Panc1 (cell line): ENCODE results near the gene PAPPA. TPM values are rescaled to one million over a fixed set of nuclear protein-coding genes. Genes with fewer than 3 reads are reported as not detected.

ENCODE experiments used
- ATAC-seq: fragments of 200-7000 bp; cut with Tn5 transposase; 2 replicates; pipeline ENCODE4 v1.9.1; 2020; ENCODE audit warnings: mild to moderate bottlenecking, moderate library complexity
- BruUV-seq: library from RNA; stranded (reverse); fragments of 400-500 nt; replicated peaks from 2 replicates; lab custom pipeline; 2021; lab: Mats Ljungman, UMichigan
- CTCF ChIA-PET: fragments of 300-600 bp; sonication (Branson Sonifier 250); formaldehyde crosslinking; loops from one replicate; lab custom pipeline; 2022; ENCODE audit warnings: antibody characterized with exemption; lab: Charles Lee
- POLR2A ChIA-PET: fragments of 300-600 bp; sonication (Branson Sonifier 250); formaldehyde crosslinking; loops from one replicate; lab custom pipeline; 2022; ENCODE audit warnings: antibody characterized with exemption; lab: Charles Lee
- DNase-seq: peaks from one replicate; pipeline ENCODE4 v3.0.0-alpha.2; 2010; ENCODE audit warnings: low read depth, low spot score
- H3K27ac ChIP-seq: 2 replicates; pipeline ENCODE4 v1.5.1; 2011; ENCODE audit warnings: mild to moderate bottlenecking, low read length, inconsistent platforms
- H3K27me3 ChIP-seq: fragments of 200-500 bp; sonication (Bioruptor generic); 2 replicates; pipeline ENCODE4 v1.6.0; 2014; ENCODE audit warnings: low read length, inconsistent platforms; ENCODE audit not compliant: control insufficient read depth, insufficient read depth
- H3K36me3 ChIP-seq: fragments of 200-500 bp; sonication (Bioruptor generic); 2 replicates; pipeline ENCODE4 v1.5.1; 2014; ENCODE audit warnings: inconsistent platforms, mild to moderate bottlenecking, low read length, moderate library complexity; ENCODE audit not compliant: control insufficient read depth, insufficient read depth
- H3K4me1 ChIP-seq: 2 replicates; pipeline ENCODE4 v1.5.1; 2011; ENCODE audit warnings: inconsistent platforms, mild to moderate bottlenecking, low read length, moderate library complexity; ENCODE audit not compliant: control insufficient read depth, insufficient read depth
- H3K4me3 ChIP-seq, 2 experiments: 2 replicates each; pipeline ENCODE4 v1.5.1; 2011 to 2012; ENCODE audit warnings: low read depth in 2 of 2, low read length in 2 of 2, mild to moderate bottlenecking in 2 of 2, inconsistent platforms in 1 of 2, moderate library complexity in 1 of 2
- H3K9me3 ChIP-seq: fragments of 200-500 bp; sonication (Bioruptor generic); 2 replicates; pipeline ENCODE4 v1.5.1; 2014; ENCODE audit warnings: low read depth, mild to moderate bottlenecking, inconsistent platforms, low read length, moderate library complexity; ENCODE audit not compliant: control insufficient read depth, insufficient read depth
- POLR2AphosphoS5 ChIP-seq: IDR thresholded peaks from 2 replicates; pipeline ENCODE4 v1.6.1; 2012; ENCODE audit warnings: mild to moderate bottlenecking, low read depth, low read length, moderate library complexity
- REST ChIP-seq, 2 experiments: IDR thresholded peaks; 2 replicates each; pipeline ENCODE4 v1.6.1; 2011 to 2012; ENCODE audit warnings: low read depth in 2 of 2, control low read depth in 1 of 2, low read length in 1 of 2, mild to moderate bottlenecking in 1 of 2, moderate library complexity in 1 of 2; ENCODE audit not compliant: insufficient read depth in 1 of 2
- SIN3A ChIP-seq: IDR thresholded peaks from 2 replicates; pipeline ENCODE4 v1.6.1; 2012; ENCODE audit warnings: low read depth, mild to moderate bottlenecking, low read length, moderate library complexity, borderline replicate concordance; ENCODE audit not compliant: insufficient read depth
- TCF7L2 ChIP-seq: IDR thresholded peaks from 2 replicates; pipeline ENCODE4 v1.6.1; 2011; ENCODE audit warnings: mild to moderate bottlenecking, low read depth, low read length, inconsistent platforms
- in situ Hi-C: cut with HindIII; loops from 2 replicates; pipeline ENCODE4 v1.10.0; 2016; ENCODE audit warnings: low sequenced_read_pairs, low pct_unique_long_range_greater_than_20kb
- intact Hi-C: fragments of 100-400 bp; cut with micrococcal nuclease; formaldehyde crosslinking; loops from one replicate; pipeline ENCODE4 v1.10.0; 2022; ENCODE audit not compliant: unreplicated experiment
- total RNA-seq: library from RNA; stranded (reverse); gene quantifications from one replicate; pipeline ENCODE4 v1.2.1, GENCODE V29; 2021; ENCODE audit not compliant: unreplicated experiment
- TF ChIP-seq, protein P1 (sequence below): fragments of 450-650 bp; IDR thresholded peaks from 2 replicates; pipeline ENCODE4 v1.5.1; 2017; ENCODE audit warnings: mild to moderate bottlenecking

The PAPPA gene
- total RNA-seq, 1 experiment from 2014 or later: 1.2 TPM

DNA sequence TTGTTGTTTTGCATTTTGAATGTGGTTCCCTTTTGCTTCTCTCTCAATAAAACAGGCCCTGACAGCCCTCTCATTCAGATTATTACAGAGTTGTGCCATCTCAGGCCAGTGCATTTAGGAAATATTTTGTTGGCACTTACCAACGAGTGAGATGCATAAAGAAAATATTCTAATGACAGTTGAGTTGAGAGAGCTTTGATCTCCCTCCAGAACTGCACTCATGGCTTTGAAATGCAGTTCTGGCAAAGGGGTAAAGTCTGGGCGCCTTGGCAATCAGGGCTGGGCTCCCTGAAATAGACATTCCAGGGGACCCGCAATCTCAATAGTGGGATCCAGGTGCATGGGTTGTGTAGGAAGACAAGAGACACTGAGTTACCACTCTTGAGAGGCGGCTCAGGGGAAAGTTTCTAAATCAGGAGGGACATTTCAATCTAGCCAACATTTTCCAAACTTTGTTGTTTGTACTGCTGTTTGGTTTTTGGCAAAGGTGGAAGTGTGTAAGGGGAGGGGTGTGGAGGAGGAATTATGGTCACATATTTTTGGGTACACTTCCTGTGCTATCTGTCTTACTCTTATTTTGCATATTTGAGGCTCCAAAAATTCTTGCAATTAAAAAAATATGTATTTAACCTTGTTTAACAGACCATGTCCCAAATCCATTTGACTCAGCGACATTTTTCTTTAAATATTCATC lies 48.8 kb downstream of the PAPPA start:
- H3K27ac ChIP-seq: no peak overlapping the region
- ChIA-PET CTCF (no interaction called here), POLR2A (no interaction called here)
- H3K4me3 ChIP-seq: no peak overlapping the region
- BruUV-seq: no TSS peak
- TF ChIP-seq REST (IDR thresholded peaks at IDR 0.05; ENCODE audit: insufficient read depth in 1 of 2, low read depth in 2 of 2, low read length in 1 of 2): no peak
- TF ChIP-seq, protein P1, sequence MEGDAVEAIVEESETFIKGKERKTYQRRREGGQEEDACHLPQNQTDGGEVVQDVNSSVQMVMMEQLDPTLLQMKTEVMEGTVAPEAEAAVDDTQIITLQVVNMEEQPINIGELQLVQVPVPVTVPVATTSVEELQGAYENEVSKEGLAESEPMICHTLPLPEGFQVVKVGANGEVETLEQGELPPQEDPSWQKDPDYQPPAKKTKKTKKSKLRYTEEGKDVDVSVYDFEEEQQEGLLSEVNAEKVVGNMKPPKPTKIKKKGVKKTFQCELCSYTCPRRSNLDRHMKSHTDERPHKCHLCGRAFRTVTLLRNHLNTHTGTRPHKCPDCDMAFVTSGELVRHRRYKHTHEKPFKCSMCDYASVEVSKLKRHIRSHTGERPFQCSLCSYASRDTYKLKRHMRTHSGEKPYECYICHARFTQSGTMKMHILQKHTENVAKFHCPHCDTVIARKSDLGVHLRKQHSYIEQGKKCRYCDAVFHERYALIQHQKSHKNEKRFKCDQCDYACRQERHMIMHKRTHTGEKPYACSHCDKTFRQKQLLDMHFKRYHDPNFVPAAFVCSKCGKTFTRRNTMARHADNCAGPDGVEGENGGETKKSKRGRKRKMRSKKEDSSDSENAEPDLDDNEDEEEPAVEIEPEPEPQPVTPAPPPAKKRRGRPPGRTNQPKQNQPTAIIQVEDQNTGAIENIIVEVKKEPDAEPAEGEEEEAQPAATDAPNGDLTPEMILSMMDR: no peak
- no peaks in the 10 kb centered on the region for H3K36me3 ChIP-seq
- no peak for DNase-seq
- H3K9me3 ChIP-seq: no peaks in the 10 kb centered on the region
- intact Hi-C loops: no loop called here
- in situ Hi-C loops: no loop called here
- no peaks in the 10 kb centered on the region for H3K4me1 ChIP-seq
- ATAC-seq: no peak
- no peaks in the 10 kb centered on the region for H3K27me3 ChIP-seq

DNA sequence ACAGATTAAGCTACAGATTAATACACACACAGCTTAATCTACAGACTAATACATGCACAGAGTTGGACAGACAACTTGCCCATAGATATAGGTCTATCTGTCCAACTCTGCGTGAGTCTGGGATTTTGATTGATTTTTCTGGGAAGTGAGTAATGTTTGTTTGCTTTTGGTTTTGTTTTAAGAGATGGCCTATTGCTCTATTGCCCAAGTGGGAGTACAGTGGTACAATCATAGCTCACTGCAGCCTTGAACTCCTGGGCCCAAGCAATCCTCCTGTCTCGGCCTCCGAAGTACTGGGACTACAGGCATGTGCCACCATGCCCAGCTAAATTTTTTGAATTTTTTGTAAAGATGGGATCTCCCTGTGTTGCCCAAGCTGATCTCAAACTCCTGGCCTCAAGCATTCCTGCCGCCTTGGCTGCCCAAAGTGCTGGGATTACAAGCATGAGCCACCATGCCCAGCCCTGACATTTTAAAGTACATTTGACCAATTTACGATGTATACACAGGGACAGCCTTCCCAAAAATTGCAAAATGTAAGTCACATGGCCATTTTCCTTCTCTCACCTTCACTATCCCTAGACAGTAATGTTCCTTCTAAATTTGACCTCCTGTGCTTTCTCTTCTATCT lies 50.8 kb downstream of the PAPPA start:
- ChIA-PET CTCF (no interaction called here), POLR2A (no interaction called here)
- DNase-seq (no peak), ATAC-seq (no peak)
- Histone ChIP-seq H3K27me3 (no peaks in the 10 kb centered on the region), H3K4me1 (no peaks in the 10 kb centered on the region), H3K9me3 (no peaks in the 10 kb centered on the region), H3K27ac (no peak overlapping the region), H3K36me3 (no peaks in the 10 kb centered on the region), H3K4me3 (no peak overlapping the region)
- no peak for TF ChIP-seq TCF7L2
- TF ChIP-seq REST (IDR thresholded peaks at IDR 0.05; ENCODE audit: insufficient read depth in 1 of 2, low read depth in 2 of 2, low read length in 1 of 2): no peak
- TF ChIP-seq, protein P1: no peak
- no peak for TF ChIP-seq POLR2AphosphoS5
- TF ChIP-seq SIN3A: no peak
- intact Hi-C loops (no loop called here), in situ Hi-C loops (no loop called here)
- no TSS peak for BruUV-seq
